GM12878 (cell line): Measurements from ENCODE around the gene ARL9. TPM values are rescaled to one million over a fixed set of nuclear protein-coding genes. Genes with fewer than 3 reads are reported as not detected.

ENCODE experiments used
- ATAC-seq: fragments of 200-7000 bp; cut with Tn5 transposase; 3 replicates; pipeline ENCODE4 v1.9.1; 2020; ENCODE audit warnings: mild to moderate bottlenecking, moderate library complexity
- BruUV-seq: library from RNA; stranded (reverse); fragments of 400-500 nt; replicated peaks from 2 replicates; lab custom pipeline; 2021; lab: Mats Ljungman, UMichigan
- CTCF ChIA-PET: fragments of 300-600 bp; sonication (Branson Sonifier 250); formaldehyde crosslinking; extraction: SDS; loops from one replicate; lab custom pipeline; 2021; ENCODE audit warnings: inconsistent platforms; lab: Yijun Ruan, JAX
- POLR2A ChIA-PET: fragments of 350-600 bp; formaldehyde crosslinking; extraction: SDS; loops from one replicate; lab custom pipeline; 2021; ENCODE audit warnings: inconsistent platforms; lab: Charles Lee
- RAD21 ChIA-PET: fragments of 300-600 bp; sonication (Branson Sonifier 250); formaldehyde crosslinking; loops from one replicate; lab custom pipeline; 2023; ENCODE audit warnings: antibody characterized with exemption; ENCODE audit not compliant: unreplicated experiment; lab: Charles Lee
- SMC1A ChIA-PET: fragments of 300-600 bp; sonication (Branson Sonifier 250); formaldehyde crosslinking; loops from one replicate; lab custom pipeline; 2023; ENCODE audit not compliant: unreplicated experiment, uncharacterized antibody; lab: Charles Lee
- DNase-seq: peaks from one replicate; pipeline ENCODE4 v3.0.0-alpha.2; 2011; ENCODE audit warnings: low read depth, low spot score
- FAIRE-seq: peaks from 3 replicates; lab custom pipeline; 2011; peaks lifted over from hg19 to GRCh38; lab: Jason Lieb, UNC
- H2AFZ ChIP-seq: 2 replicates; pipeline ENCODE4 v1.6.0; 2011; ENCODE audit warnings: low read depth, low read length, control low read depth; ENCODE audit not compliant: control insufficient read depth
- H3K27ac ChIP-seq: 2 replicates; pipeline ENCODE4 v1.5.1; 2011; ENCODE audit warnings: control low read depth; ENCODE audit not compliant: control insufficient read depth, insufficient read depth
- H3K27me3 ChIP-seq, 2 experiments: replicated peaks in 1 of 2; 2 replicates each; pipeline versions ENCODE4 v1.6.0 to v1.6.1; 2011; ENCODE audit warnings: low read length in 1 of 2; ENCODE audit not compliant: control insufficient read depth in 2 of 2, insufficient read depth in 2 of 2
- H3K36me3 ChIP-seq, 2 experiments: 2 replicates each; pipeline ENCODE4 v1.5.1; 2011; ENCODE audit warnings: low read length in 1 of 2; ENCODE audit not compliant: control insufficient read depth in 2 of 2, insufficient read depth in 2 of 2
- H3K4me1 ChIP-seq: 2 replicates; pipeline ENCODE4 v1.6.1; 2011; ENCODE audit warnings: mild to moderate bottlenecking, low read length, moderate library complexity, mixed read lengths; ENCODE audit not compliant: control insufficient read depth, insufficient read depth
- H3K4me2 ChIP-seq: 2 replicates; pipeline ENCODE4 v1.6.0; 2011; ENCODE audit warnings: control low read depth; ENCODE audit not compliant: control insufficient read depth, insufficient read depth
- H3K4me3 ChIP-seq: fragments of 200-600 bp; sonication (generic); 2 replicates; pipeline ENCODE4 v1.5.1; 2016
- H3K79me2 ChIP-seq: 2 replicates; pipeline ENCODE4 v1.6.0; 2011; ENCODE audit warnings: low read length; ENCODE audit not compliant: control insufficient read depth, insufficient read depth
- H3K9ac ChIP-seq: 2 replicates; pipeline ENCODE4 v1.8.0; 2011; ENCODE audit warnings: low read length, control low read depth, mixed read lengths; ENCODE audit not compliant: control insufficient read depth, insufficient read depth
- H3K9me3 ChIP-seq: replicated peaks from 3 replicates; pipeline ENCODE4 v1.5.1; 2011; ENCODE audit warnings: mild to moderate bottlenecking, low read length; ENCODE audit not compliant: control insufficient read depth, insufficient read depth
- H4K20me1 ChIP-seq: 2 replicates; pipeline ENCODE4 v1.6.0; 2011; ENCODE audit not compliant: control insufficient read depth, insufficient read depth
- KAT2A ChIP-seq: conservative IDR thresholded peaks from 2 replicates; pipeline ENCODE4 v1.6.1; 2011; ENCODE audit warnings: low read depth, low read length; ENCODE audit not compliant: control insufficient read depth
- KLF5 ChIP-seq: fragments of 450-650 bp; IDR thresholded peaks from 2 replicates; pipeline ENCODE4 v1.6.1; 2014; ENCODE audit warnings: mild to moderate bottlenecking; ENCODE audit not compliant: partially characterized antibody
- MXI1 ChIP-seq: fragments of 150-350 bp; IDR thresholded peaks from 2 replicates; pipeline ENCODE4 v1.6.1; 2011; ENCODE audit warnings: low read depth, mild to moderate bottlenecking, inconsistent platforms, low read length, improper control_type of control experiment
- NFYB ChIP-seq: IDR thresholded peaks from 2 replicates; pipeline ENCODE4 v1.6.1; 2011; ENCODE audit warnings: low read depth, mild to moderate bottlenecking, low read length, improper control_type of control experiment, moderate library complexity; ENCODE audit not compliant: insufficient read depth
- NR2C2 ChIP-seq: IDR thresholded peaks from 2 replicates; pipeline ENCODE4 v1.6.1; 2011; ENCODE audit warnings: borderline replicate concordance, low read depth; ENCODE audit not compliant: control insufficient read depth, insufficient read length
- POU2F2 ChIP-seq: IDR thresholded peaks from 3 replicates; pipeline ENCODE4 v1.6.1; 2011; ENCODE audit warnings: low read depth, mild to moderate bottlenecking, low read length, borderline replicate concordance
- STAT3 ChIP-seq: IDR thresholded peaks from 2 replicates; pipeline ENCODE4 v1.6.1; 2011; ENCODE audit warnings: low read depth, low read length, improper control_type of control experiment
- ZNF207 ChIP-seq: fragments of 450-650 bp; IDR thresholded peaks from 2 replicates; pipeline ENCODE4 v1.6.1; 2014; ENCODE audit warnings: antibody characterized with exemption, mild to moderate bottlenecking, borderline replicate concordance
- ZNF24 ChIP-seq: fragments of 450-650 bp; IDR thresholded peaks from 2 replicates; pipeline ENCODE4 v1.6.1; 2017; ENCODE audit warnings: antibody characterized with exemption, mild to moderate bottlenecking
- ZNF274 ChIP-seq: IDR thresholded peaks from one replicate; pipeline ENCODE4 v1.8.0; 2011; ENCODE audit not compliant: insufficient read length, insufficient read depth
- WGBS: methylation state at CpG from one replicate; pipeline ENCODE4 v1.1.6; 2016; ENCODE audit warnings: low lambda C conversion rate; ENCODE audit not compliant: insufficient replicate concordance, insufficient coverage; ENCODE audit errors: missing lambda C conversion rate; 5-methylcytosine and 5-hydroxymethylcytosine counted together
- in situ Hi-C: fragments of 300-500 bp; cut with MboI; formaldehyde crosslinking; loops from 9 replicates; pipeline ENCODE4 v1.14.3; 2018; ENCODE audit warnings: mixed read lengths
- intact Hi-C: fragments of 100-400 bp; cut with micrococcal nuclease; formaldehyde crosslinking; loops from one replicate; pipeline ENCODE4 v1.14.2; 2022; ENCODE audit not compliant: unreplicated experiment
- polyA plus RNA-seq, 11 experiments: library from polyadenylated mRNA; depleted of rRNA in 4 of 11; unstranded in 6 of 11; stranded (reverse) in 5 of 11; fragments of >200 nt; fragmentation: Nextera tagmentation in 4 of 11; fragmentation: Illumina TruSeq in 1 of 11; extraction: Ambion mirVana in 4 of 11; extraction: Trizol in 1 of 11; gene quantifications; 1 replicate in 1 of 11; 2 replicates in 10 of 11; pipeline versions ENCODE4 v1.2.1 to v1.2.3, GENCODE V29; 2011 to 2016; ENCODE audit warnings: inconsistent platforms in 2 of 11, missing spikeins in 2 of 11, low read depth in 1 of 11
- total RNA-seq, 4 experiments: library from RNA; depleted of rRNA in 3 of 4; stranded (reverse); fragments of >200 nt in 3 of 4; fragmentation: Illumina TruSeq in 1 of 4; extraction: Trizol in 1 of 4; gene quantifications; 2 replicates each; pipeline versions ENCODE4 v1.2.1 to v1.2.3, GENCODE V29; 2013 to 2021
- TF ChIP-seq, protein P1 (sequence below): IDR thresholded peaks from 2 replicates; pipeline ENCODE4 v1.6.1; 2012; ENCODE audit warnings: low read depth, low read length, improper control_type of control experiment
- TF ChIP-seq, protein P2 (sequence below), 3 experiments: IDR thresholded peaks in 2 of 3; conservative IDR thresholded peaks in 1 of 3; 2 replicates each; pipeline ENCODE4 v1.5.1; 2011; ENCODE audit warnings: low read depth in 3 of 3, low read length in 3 of 3, mild to moderate bottlenecking in 3 of 3, control low read depth in 2 of 3, moderate library complexity in 2 of 3, inconsistent platforms in 1 of 3, mixed read lengths in 1 of 3; ENCODE audit not compliant: control insufficient read depth in 2 of 3, insufficient read depth in 1 of 3; ENCODE audit errors: extremely low read depth in 1 of 3
- TF ChIP-seq, protein P3 (sequence below): fragments of 450-650 bp; formaldehyde crosslinking; IDR thresholded peaks from 2 replicates; pipeline ENCODE4 v1.4.0; 2020; ENCODE audit warnings: mild to moderate bottlenecking, moderate library complexity

ARL9 gene
- total and polyA plus RNA-seq, 10 of the 15 experiments (the other 5 are each of a cell fraction or from before 2014, with no cell fraction given), result not detected

DNA sequence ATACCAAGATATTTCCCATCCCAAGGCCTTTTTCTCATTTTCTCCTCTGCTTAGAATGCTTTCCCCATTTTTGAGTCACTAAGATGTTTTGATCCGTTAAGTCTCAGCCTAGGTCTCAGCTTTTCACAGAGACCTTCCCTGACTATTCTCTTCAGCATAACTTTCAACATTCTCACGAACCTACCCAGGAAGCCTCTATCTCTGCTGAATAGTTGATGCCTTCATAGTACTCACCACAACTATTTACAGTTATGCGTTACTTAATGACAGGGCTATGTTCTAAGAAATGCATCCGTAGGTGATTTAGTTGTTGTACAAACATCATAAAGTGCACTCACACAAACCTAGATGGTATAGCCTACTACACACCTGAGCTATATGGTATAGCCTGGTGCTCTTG, 64.5 kb downstream of the ARL9 start:
- Histone ChIP-seq H4K20me1 (no peaks in the 10 kb centered on the region), H3K4me2 (no peak overlapping the region), H3K9ac (no peak overlapping the region), H3K36me3 (no peaks in the 10 kb centered on the region), H3K27me3 (no peaks in the 10 kb centered on the region), H3K27ac (no peak overlapping the region), H3K79me2 (no peaks in the 10 kb centered on the region), H3K4me1 (no peaks in the 10 kb centered on the region), H3K4me3 (no peak overlapping the region), H2AFZ (no peak overlapping the region), H3K9me3 (no peaks in the 10 kb centered on the region)
- ATAC-seq (no peak), DNase-seq (no peak), FAIRE-seq (no peak)
- ChIA-PET SMC1A (no interaction called here), POLR2A (interaction anchor here (0.9 kb wide), 1 partner anchor 12 kb away, joined by 3 read pairs; no protein-coding TSS in a partner anchor), RAD21 (no interaction called here), CTCF (interaction anchor here (0.7 to 1.6 kb wide), 3 partner anchors 16 to 266 kb away, joined by 3 to 8 read pairs (median 4); no protein-coding TSS in a partner anchor)
- intact Hi-C loops (loop anchor here (10.0 kb wide), 1 partner anchor 265 kb away; no protein-coding TSS in a partner anchor), in situ Hi-C loops (no loop called here)
- 60% methylated on average over 4 of the region's 4 CpGs for WGBS
- TF ChIP-seq NR2C2 (no peak), MXI1 (no peak), KAT2A (no peak), NFYB (no peak), KLF5 (no peak), ZNF207 (no peak), STAT3 (no peak), POU2F2 (no peak), ZNF24 (no peak), ZNF274 (no peak)
- TF ChIP-seq, protein P1, sequence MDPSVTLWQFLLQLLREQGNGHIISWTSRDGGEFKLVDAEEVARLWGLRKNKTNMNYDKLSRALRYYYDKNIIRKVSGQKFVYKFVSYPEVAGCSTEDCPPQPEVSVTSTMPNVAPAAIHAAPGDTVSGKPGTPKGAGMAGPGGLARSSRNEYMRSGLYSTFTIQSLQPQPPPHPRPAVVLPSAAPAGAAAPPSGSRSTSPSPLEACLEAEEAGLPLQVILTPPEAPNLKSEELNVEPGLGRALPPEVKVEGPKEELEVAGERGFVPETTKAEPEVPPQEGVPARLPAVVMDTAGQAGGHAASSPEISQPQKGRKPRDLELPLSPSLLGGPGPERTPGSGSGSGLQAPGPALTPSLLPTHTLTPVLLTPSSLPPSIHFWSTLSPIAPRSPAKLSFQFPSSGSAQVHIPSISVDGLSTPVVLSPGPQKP, result no peak
- TF ChIP-seq, protein P2, sequence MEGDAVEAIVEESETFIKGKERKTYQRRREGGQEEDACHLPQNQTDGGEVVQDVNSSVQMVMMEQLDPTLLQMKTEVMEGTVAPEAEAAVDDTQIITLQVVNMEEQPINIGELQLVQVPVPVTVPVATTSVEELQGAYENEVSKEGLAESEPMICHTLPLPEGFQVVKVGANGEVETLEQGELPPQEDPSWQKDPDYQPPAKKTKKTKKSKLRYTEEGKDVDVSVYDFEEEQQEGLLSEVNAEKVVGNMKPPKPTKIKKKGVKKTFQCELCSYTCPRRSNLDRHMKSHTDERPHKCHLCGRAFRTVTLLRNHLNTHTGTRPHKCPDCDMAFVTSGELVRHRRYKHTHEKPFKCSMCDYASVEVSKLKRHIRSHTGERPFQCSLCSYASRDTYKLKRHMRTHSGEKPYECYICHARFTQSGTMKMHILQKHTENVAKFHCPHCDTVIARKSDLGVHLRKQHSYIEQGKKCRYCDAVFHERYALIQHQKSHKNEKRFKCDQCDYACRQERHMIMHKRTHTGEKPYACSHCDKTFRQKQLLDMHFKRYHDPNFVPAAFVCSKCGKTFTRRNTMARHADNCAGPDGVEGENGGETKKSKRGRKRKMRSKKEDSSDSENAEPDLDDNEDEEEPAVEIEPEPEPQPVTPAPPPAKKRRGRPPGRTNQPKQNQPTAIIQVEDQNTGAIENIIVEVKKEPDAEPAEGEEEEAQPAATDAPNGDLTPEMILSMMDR (IDR thresholded peaks at IDR 0.05 in 2 of 3, conservative IDR thresholded peaks at IDR 0.05 in 1 of 3; ENCODE audit: control insufficient read depth in 2 of 3, extremely low read depth in 1 of 3, insufficient read depth in 1 of 3, low read depth in 3 of 3, low read length in 3 of 3), result no peak
- TF ChIP-seq, protein P3, sequence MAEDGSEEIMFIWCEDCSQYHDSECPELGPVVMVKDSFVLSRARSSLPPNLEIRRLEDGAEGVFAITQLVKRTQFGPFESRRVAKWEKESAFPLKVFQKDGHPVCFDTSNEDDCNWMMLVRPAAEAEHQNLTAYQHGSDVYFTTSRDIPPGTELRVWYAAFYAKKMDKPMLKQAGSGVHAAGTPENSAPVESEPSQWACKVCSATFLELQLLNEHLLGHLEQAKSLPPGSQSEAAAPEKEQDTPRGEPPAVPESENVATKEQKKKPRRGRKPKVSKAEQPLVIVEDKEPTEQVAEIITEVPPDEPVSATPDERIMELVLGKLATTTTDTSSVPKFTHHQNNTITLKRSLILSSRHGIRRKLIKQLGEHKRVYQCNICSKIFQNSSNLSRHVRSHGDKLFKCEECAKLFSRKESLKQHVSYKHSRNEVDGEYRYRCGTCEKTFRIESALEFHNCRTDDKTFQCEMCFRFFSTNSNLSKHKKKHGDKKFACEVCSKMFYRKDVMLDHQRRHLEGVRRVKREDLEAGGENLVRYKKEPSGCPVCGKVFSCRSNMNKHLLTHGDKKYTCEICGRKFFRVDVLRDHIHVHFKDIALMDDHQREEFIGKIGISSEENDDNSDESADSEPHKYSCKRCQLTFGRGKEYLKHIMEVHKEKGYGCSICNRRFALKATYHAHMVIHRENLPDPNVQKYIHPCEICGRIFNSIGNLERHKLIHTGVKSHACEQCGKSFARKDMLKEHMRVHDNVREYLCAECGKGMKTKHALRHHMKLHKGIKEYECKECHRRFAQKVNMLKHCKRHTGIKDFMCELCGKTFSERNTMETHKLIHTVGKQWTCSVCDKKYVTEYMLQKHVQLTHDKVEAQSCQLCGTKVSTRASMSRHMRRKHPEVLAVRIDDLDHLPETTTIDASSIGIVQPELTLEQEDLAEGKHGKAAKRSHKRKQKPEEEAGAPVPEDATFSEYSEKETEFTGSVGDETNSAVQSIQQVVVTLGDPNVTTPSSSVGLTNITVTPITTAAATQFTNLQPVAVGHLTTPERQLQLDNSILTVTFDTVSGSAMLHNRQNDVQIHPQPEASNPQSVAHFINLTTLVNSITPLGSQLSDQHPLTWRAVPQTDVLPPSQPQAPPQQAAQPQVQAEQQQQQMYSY (CRISPR knock-in tag), result no peak
- no TSS peak for BruUV-seq
